HFFc6 (cell line): Measurements from ENCODE around the gene PCDHGA2. TPM values are rescaled to one million over a fixed set of nuclear protein-coding genes. Genes with fewer than 3 reads are reported as not detected.
"Not testable (repeated sequence)": the region's sequence is repeated elsewhere in the genome, so short reads cannot be mapped to it uniquely, and the experiment has no call there.

Experiments
- DNase-seq: peaks from one replicate; pipeline ENCODE4 v3.0.0-alpha.2; 2018
- H3K27ac Mint-ChIP-seq: 2 replicates; pipeline ENCODE4 v1.8.0; 2020; ENCODE audit warnings: mild to moderate bottlenecking, mixed read lengths
- H3K27me3 Mint-ChIP-seq: 2 replicates; pipeline ENCODE4 v1.8.0; 2021; ENCODE audit warnings: mild to moderate bottlenecking, moderate library complexity, mixed read lengths; ENCODE audit not compliant: insufficient read depth
- H3K36me3 Mint-ChIP-seq: 2 replicates; pipeline ENCODE4 v1.8.0; 2021; ENCODE audit warnings: low read depth, mixed read lengths
- H3K4me1 Mint-ChIP-seq: 2 replicates; pipeline ENCODE4 v1.8.0; 2020; ENCODE audit warnings: low read depth, mixed read lengths
- H3K4me3 Mint-ChIP-seq: 2 replicates; pipeline ENCODE4 v1.8.0; 2020; ENCODE audit warnings: mild to moderate bottlenecking, moderate library complexity, mixed read lengths
- H3K9me3 Mint-ChIP-seq: 2 replicates; pipeline ENCODE4 v1.8.0; 2020; ENCODE audit warnings: mild to moderate bottlenecking, mixed read lengths
- total RNA-seq, 6 experiments: library from RNA; stranded (reverse); fragmentation: NEBNext Ultra II Directional; extraction: Animal tissue kit (Norgen Biotek cat#: 25700); gene quantifications; 2 replicates in 1 of 6; 3 replicates in 5 of 6; pipeline ENCODE4 v1.2.3, GENCODE V29; 2021
- TF ChIP-seq, protein P1 (sequence below): fragments of 200-600 bp; sonication (generic); IDR thresholded peaks from 2 replicates; pipeline ENCODE4 v1.5.0; 2021; ENCODE audit warnings: antibody characterized with exemption, mild to moderate bottlenecking

Gene PCDHGA2
- total RNA-seq, 6 experiments from 2014 or later, result 1.3 to 3.7 (median 1.5) TPM

GRCh38 chr5:141371572-141372475, 33.3 kb downstream of the PCDHGA2 start:
- Mint-ChIP-seq H3K27ac (no peak overlapping the region), H3K36me3 (peaks cover 52% of the 10 kb centered on the region), H3K4me3 (no peak overlapping the region), H3K27me3 (peaks cover 2% of the 10 kb centered on the region), H3K9me3 (peaks cover 59% of the 10 kb centered on the region), H3K4me1 (peaks cover 20% of the 10 kb centered on the region)
- DNase-seq, result no peak
- TF ChIP-seq, protein P1, sequence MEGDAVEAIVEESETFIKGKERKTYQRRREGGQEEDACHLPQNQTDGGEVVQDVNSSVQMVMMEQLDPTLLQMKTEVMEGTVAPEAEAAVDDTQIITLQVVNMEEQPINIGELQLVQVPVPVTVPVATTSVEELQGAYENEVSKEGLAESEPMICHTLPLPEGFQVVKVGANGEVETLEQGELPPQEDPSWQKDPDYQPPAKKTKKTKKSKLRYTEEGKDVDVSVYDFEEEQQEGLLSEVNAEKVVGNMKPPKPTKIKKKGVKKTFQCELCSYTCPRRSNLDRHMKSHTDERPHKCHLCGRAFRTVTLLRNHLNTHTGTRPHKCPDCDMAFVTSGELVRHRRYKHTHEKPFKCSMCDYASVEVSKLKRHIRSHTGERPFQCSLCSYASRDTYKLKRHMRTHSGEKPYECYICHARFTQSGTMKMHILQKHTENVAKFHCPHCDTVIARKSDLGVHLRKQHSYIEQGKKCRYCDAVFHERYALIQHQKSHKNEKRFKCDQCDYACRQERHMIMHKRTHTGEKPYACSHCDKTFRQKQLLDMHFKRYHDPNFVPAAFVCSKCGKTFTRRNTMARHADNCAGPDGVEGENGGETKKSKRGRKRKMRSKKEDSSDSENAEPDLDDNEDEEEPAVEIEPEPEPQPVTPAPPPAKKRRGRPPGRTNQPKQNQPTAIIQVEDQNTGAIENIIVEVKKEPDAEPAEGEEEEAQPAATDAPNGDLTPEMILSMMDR, result no peak

GRCh38 chr5:141373673-141374317, 35.2 kb downstream of the PCDHGA2 start, which contains the start of gene PCDHGA6:
TSS of gene PCDHGA6 (plus strand) at chr5:141373891. CDS start at chr5:141374084, 193 bp downstream.
- DNase-seq, result no peak
- peaks cover 2% of the 10 kb centered on the region for H3K27me3 Mint-ChIP-seq
- no peak within 1 kb of the TSS for H3K27ac Mint-ChIP-seq
- TF ChIP-seq, protein P1, result peak; percentile 50
- peaks cover 63% of the 10 kb centered on the region for H3K9me3 Mint-ChIP-seq
- H3K4me1 Mint-ChIP-seq, result peaks cover 20% of the 10 kb centered on the region
- peaks cover 57% of the 10 kb centered on the region for H3K36me3 Mint-ChIP-seq
- H3K4me3 Mint-ChIP-seq, result no peak within 1 kb of the TSS; the same call in 1 of the 2 replicates

- H3K9me3 Mint-ChIP-seq, result peaks cover 63% of the 10 kb centered on the region
- no peak overlapping the region for H3K27ac Mint-ChIP-seq
- no peak for DNase-seq
- H3K4me3 Mint-ChIP-seq, result no peak overlapping the region
- H3K27me3 Mint-ChIP-seq, result peaks cover 2% of the 10 kb centered on the region
- TF ChIP-seq, protein P1, result no peak
- H3K36me3 Mint-ChIP-seq, result peaks cover 57% of the 10 kb centered on the region
- peaks cover 15% of the 10 kb centered on the region for H3K4me1 Mint-ChIP-seq
These were observed 36.1 kb downstream of the PCDHGA2 start for GRCh38 chr5:141374627-141375026.

GRCh38 chr5:141375444-141376155, 37.0 kb downstream of the PCDHGA2 start:
- not testable (repeated sequence) for H3K27ac Mint-ChIP-seq, DNase-seq, H3K4me3 Mint-ChIP-seq, H3K27me3 Mint-ChIP-seq, H3K4me1 Mint-ChIP-seq
- TF ChIP-seq, protein P1, result peak; percentile 26; the same call in 1 of the 2 replicates
- peaks cover 56% of the 10 kb centered on the region for H3K36me3 Mint-ChIP-seq
- peaks cover 56% of the 10 kb centered on the region for H3K9me3 Mint-ChIP-seq
